Activated naive CD4-positive, alpha-beta T cell treated with anti-CD3 and anti-CD28 coated beads, Interleukin-2, amount 50 U/mL, for 16 hours (primary cell): ENCODE results near the gene FES.

ENCODE experiments used
- DNase-seq: peaks from one replicate; pipeline ENCODE4 v3.0.0-alpha.2; 2020

Gene FES

GRCh38 chr15:90933301-90933700 is 49.0 kb downstream of the FES start:
- DNase-seq, result no peak

- peak; percentile 89 for DNase-seq
Observed at GRCh38 chr15:90934256-90934948, 50.1 kb downstream of the FES start.

- DNase-seq, result peak; percentile 98
Observed at GRCh38 chr15:90934949-90935751, 50.8 kb downstream of the FES start, which contains the start of gene UNC45A. UNC45A (plus strand) TSS chr15:90935285; CDS start chr15:90935325, 40 bp downstream.

GRCh38 chr15:90936823-90937222 is 52.5 kb downstream of the FES start:
- DNase-seq, result no peak

GRCh38 chr15:90938261-90938660 is 54.0 kb downstream of the FES start:
- no peak for DNase-seq

- DNase-seq, result no peak
Observed at GRCh38 chr15:90939756-90940155, 55.5 kb downstream of the FES start.

GRCh38 chr15:90941038-90941437 is 56.7 kb downstream of the FES start:
- DNase-seq, result no peak

- no peak for DNase-seq
Observed at GRCh38 chr15:90942354-90943120, 58.2 kb downstream of the FES start.

- no peak for DNase-seq
Observed at GRCh38 chr15:90945091-90945490, 60.8 kb downstream of the FES start.
